Rectal smooth muscle tissue (tissue), 1 donor: ENCODE results near the gene ZNF777.
A peak's percentile ranks its signal among the peaks of the same experiment; 100 is the strongest.

Experiments used
- H3K27ac ChIP-seq: one replicate; pipeline ENCODE4 v1.7.0; 2013; ENCODE audit warnings: low read depth, low read length, inconsistent platforms
- H3K27me3 ChIP-seq: one replicate; pipeline ENCODE4 v1.7.0; 2013; ENCODE audit warnings: low read length; ENCODE audit not compliant: control insufficient read depth, insufficient read depth
- H3K36me3 ChIP-seq: one replicate; pipeline ENCODE4 v1.7.0; 2013; ENCODE audit warnings: low read length; ENCODE audit not compliant: control insufficient read depth, insufficient read depth
- H3K4me1 ChIP-seq: one replicate; pipeline ENCODE4 v1.7.0; 2013; ENCODE audit warnings: low read length; ENCODE audit not compliant: control insufficient read depth, insufficient read depth
- H3K4me3 ChIP-seq: one replicate; pipeline ENCODE4 v1.7.0; 2013; ENCODE audit warnings: low read length
- H3K9ac ChIP-seq: one replicate; pipeline ENCODE4 v1.7.0; 2013; ENCODE audit warnings: low read length

ZNF777 gene

DNA sequence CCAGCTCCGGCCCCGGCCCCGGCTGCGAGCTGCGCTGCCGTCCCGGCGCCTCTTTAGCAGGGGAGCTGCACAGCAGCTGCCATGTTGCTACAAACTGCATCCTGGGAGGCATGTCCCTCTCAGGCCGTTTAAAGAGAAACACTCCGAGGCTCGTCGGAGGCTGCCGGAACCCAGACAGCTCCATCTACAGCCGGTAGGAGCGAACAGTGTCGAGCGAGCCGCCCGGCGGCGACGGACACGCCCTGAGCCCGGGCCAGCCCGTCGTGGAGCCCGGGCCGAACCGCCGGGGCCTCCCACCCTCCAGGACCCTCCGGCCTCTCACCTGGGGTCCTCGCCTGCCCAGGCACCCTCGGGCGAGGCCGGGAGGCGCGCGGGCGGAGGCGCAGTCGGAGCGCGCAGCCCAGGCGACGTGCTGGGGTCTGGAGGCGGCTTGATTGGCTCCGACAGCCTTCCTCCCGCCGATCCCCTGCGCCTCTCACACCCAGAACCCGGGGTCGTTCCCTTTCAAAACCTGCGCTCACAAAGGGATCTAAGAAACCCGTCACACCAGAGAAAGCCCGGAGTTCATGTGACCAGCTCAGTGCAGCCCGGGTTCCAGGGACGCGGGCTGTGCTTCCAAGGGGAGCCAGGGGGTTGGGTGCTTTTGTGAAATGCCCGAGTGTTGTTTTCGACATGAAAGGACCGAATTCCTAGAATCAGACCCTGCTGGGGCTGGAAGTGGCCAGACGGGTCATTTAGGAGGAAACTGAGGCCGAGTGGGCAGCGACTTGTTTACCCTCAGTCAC is at the start of gene ZNF777:
TSS of gene ZNF777 (minus strand) at position 570 of the 785 bp plus-strand sequence. CDS start 5,040 bp downstream, outside the sequence.
- Histone ChIP-seq H3K27me3 (no peaks in the 10 kb centered on the region), H3K4me1 (peaks cover 3% of the 10 kb centered on the region), H3K9ac (peak within 1 kb of the TSS; percentile 51), H3K27ac (peak within 1 kb of the TSS; percentile 79), H3K4me3 (peak within 1 kb of the TSS; percentile 70), H3K36me3 (no peaks in the 10 kb centered on the region)

DNA sequence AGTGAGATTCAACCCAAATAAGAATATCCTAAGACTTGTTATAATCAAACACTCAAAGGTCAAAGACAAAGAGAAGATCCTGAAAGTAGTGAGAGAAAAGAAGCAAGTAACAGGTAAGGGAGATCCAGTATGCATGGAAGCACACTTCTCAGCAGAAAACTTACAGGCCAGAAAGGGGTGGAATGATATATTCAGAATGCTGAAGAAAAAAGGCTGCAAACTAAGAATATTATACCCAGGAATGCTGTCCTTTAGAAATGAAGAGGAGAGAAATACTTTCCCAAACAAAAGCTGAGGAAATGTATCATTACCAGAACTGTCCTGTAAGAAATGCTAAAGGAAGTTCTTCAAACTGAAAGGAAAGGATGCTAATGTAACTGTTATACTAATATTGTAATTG is 49.4 kb upstream of the ZNF777 start:
- Histone ChIP-seq H3K4me3 (no peak overlapping the region), H3K36me3 (no peaks in the 10 kb centered on the region), H3K27me3 (no peaks in the 10 kb centered on the region), H3K27ac (no peak overlapping the region), H3K4me1 (no peaks in the 10 kb centered on the region), H3K9ac (no peak overlapping the region)

DNA sequence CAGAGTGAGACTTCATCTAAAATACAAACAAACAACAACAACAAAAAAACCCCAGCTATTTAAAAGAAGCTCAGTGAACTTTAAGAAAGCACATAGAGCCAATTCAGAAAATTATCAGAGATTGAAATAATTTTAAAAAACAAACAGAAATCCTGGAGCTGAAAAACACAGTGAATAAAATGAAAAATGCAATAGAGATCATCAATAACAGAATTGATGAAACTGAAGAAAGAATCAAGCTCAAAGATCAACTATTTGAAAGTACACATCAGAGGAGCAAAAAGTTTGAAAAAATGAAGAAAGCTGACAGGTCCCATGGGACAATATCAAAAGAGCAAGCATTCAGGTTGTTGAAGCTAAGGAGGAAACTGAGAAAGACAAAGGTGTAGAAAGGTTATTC is 48.9 kb upstream of the ZNF777 start:
- no peak overlapping the region for H3K9ac ChIP-seq
- no peaks in the 10 kb centered on the region for H3K36me3 ChIP-seq
- H3K4me3 ChIP-seq = no peak overlapping the region
- no peaks in the 10 kb centered on the region for H3K27me3 ChIP-seq
- no peak overlapping the region for H3K27ac ChIP-seq
- no peaks in the 10 kb centered on the region for H3K4me1 ChIP-seq

DNA sequence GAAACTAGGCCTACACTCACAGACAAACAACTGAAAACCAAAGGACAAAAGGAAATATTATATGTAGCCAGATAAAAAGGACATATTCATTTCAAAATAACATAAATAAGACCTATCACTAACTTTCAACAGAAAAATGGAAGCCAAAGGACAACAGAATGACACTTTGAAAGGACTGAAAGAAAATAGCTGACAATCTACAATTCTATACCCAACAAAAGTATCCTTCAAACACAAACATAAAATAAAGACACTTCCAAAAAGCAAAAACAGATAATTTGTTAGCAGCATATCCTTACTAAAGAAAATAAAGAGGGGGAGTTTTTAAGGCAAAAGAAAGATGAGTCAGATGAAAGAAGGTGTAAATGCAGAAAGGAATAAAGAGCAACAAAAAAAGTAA is 44.7 kb upstream of the ZNF777 start:
- H3K27me3 ChIP-seq = no peaks in the 10 kb centered on the region
- H3K4me1 ChIP-seq = no peaks in the 10 kb centered on the region
- H3K9ac ChIP-seq = no peak overlapping the region
- no peak overlapping the region for H3K4me3 ChIP-seq
- H3K36me3 ChIP-seq = no peaks in the 10 kb centered on the region
- H3K27ac ChIP-seq = no peak overlapping the region

DNA sequence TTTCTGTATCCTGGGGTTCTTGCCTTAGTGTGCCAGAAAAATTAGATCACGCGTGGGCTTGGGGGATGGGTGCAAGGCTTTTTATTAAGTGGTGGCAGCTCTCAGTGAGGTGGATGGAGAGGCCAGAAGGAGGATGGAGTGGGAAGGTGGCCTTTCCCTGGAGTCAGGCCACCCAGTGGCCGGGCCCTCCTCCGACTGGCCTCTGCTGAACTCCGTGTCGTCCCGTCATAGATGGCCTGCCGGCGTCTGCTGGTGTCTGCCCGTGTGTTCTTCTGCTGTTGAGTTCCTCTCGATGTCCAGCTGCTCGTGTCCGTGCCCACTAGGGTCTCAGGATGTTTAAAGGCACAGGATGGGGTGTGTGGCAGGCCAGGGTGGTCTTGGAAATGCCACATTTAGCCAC is 40.8 kb upstream of the ZNF777 start:
- H3K4me1 ChIP-seq = no peaks in the 10 kb centered on the region
- H3K36me3 ChIP-seq = no peaks in the 10 kb centered on the region
- no peak overlapping the region for H3K4me3 ChIP-seq
- H3K27ac ChIP-seq = no peak overlapping the region
- H3K27me3 ChIP-seq = no peaks in the 10 kb centered on the region
- H3K9ac ChIP-seq = no peak overlapping the region

DNA sequence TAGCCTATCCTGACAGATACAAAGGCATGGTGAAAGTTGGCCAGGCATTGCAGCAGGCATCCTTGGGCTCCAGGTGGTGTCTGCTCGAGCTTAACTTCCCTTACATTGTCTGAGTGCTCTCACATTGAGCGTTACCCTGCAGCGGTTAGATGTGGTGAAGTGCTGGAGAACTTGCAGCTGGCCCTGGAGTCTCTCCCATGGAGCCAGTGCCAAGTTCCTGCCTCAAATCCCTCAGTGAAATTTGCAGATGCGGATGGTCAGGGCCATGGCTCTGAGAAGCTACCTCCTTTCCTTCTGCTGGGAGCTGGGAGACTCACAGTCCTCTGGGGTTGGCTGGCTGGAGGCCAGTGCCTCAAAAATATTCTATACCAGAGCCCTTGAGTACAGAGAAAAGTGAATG is 40.0 kb upstream of the ZNF777 start:
- H3K9ac ChIP-seq = no peak overlapping the region
- no peaks in the 10 kb centered on the region for H3K36me3 ChIP-seq
- peaks cover 4% of the 10 kb centered on the region for H3K4me1 ChIP-seq
- no peaks in the 10 kb centered on the region for H3K27me3 ChIP-seq
- H3K27ac ChIP-seq = no peak overlapping the region
- H3K4me3 ChIP-seq = no peak overlapping the region

DNA sequence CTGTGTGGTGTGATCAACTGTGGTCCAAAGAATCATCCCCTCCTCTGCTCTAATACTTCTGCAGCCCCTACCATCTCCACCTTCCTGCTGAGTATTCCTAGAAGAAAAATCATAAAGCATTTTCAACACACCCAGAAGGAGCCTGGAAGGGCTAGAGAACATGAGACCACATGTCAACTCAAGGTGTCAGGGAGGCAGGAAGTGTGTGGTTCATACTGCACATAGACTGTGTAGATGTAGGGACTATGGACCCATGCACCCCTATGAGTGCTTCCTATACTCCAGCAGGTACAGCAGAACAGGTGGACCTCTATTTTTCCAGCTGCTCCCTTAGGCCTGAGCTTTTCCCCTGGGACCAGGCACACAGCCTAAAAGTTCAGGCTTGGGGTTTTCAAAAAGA is 39.3 kb upstream of the ZNF777 start:
- H3K36me3 ChIP-seq = no peaks in the 10 kb centered on the region
- no peak overlapping the region for H3K4me3 ChIP-seq
- no peak overlapping the region for H3K27ac ChIP-seq
- H3K27me3 ChIP-seq = no peaks in the 10 kb centered on the region
- H3K9ac ChIP-seq = no peak overlapping the region
- peaks cover 7% of the 10 kb centered on the region for H3K4me1 ChIP-seq

DNA sequence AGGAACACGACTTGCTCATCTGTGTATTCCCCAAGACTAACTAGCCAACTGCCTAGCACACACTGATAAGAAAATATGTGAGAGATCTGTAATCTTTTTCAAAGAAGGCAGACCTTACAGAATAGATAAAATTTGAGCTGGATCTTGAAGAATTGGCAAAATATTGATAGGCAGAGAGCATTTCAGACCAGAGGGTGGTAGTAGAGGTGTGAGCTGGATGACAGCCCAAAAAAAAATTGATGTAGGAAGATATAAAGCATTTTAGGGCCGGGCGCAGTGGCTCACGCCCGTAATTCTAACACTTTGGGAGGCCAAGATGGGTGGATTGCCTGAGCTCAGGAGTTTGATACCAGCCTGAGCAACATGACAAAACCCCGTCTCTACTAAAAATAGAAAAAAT is 37.9 kb upstream of the ZNF777 start:
- Histone ChIP-seq H3K9ac (no peak overlapping the region), H3K4me3 (no peak overlapping the region), H3K36me3 (no peaks in the 10 kb centered on the region), H3K27me3 (no peaks in the 10 kb centered on the region), H3K27ac (no peak overlapping the region), H3K4me1 (peaks cover 7% of the 10 kb centered on the region)

DNA sequence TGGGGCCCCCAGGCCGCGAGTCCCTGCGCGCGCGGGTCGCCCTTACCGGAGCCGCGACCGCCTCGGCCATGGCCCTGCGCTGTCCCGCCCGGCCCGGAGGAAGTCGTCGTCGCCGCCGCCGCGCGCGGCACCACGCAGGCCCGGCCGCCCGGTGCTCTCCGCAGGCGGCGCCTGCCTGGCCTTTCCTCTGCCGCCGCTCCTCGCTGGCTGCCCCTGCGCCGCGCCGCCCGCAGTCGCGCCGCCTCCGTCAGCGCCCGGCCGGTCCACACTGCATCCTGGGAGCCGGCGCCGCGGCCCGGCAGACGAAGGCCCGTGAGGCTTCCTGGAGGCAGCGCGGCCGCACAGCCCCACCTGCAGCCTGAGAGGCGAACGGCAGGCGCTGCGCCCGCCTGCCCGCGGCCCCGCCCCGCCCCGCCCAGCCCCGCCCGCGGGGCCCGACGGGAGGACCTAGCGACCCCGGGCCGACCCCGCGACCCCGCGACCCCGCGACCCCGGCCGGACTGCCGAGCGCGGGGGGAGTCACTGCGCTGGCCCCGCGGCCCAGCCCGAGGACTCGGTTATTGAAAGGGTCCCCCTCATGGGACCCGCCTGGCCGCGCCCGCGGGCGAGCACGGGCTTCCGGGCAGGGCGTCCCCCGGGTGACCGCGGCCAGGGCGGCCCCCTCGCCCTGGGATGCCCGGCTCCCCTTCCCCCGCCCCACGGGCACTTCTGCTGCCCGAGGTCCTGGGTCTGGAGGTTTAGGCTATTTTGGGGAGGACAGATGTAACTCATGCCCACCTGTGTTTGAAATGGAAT is 36.8 kb upstream of the ZNF777 start, which contains the start of gene ZNF746:
TSS of gene ZNF746 (minus strand) at position 343 of the 795 bp plus-strand sequence. CDS start at position 70, 273 bp downstream.
- Histone ChIP-seq H3K4me3 (peak within 1 kb of the TSS; percentile 69), H3K27me3 (no peaks in the 10 kb centered on the region), H3K9ac (peak within 1 kb of the TSS; percentile 32), H3K4me1 (peaks cover 7% of the 10 kb centered on the region), H3K27ac (peak within 1 kb of the TSS; percentile 62), H3K36me3 (peaks cover 4% of the 10 kb centered on the region)

DNA sequence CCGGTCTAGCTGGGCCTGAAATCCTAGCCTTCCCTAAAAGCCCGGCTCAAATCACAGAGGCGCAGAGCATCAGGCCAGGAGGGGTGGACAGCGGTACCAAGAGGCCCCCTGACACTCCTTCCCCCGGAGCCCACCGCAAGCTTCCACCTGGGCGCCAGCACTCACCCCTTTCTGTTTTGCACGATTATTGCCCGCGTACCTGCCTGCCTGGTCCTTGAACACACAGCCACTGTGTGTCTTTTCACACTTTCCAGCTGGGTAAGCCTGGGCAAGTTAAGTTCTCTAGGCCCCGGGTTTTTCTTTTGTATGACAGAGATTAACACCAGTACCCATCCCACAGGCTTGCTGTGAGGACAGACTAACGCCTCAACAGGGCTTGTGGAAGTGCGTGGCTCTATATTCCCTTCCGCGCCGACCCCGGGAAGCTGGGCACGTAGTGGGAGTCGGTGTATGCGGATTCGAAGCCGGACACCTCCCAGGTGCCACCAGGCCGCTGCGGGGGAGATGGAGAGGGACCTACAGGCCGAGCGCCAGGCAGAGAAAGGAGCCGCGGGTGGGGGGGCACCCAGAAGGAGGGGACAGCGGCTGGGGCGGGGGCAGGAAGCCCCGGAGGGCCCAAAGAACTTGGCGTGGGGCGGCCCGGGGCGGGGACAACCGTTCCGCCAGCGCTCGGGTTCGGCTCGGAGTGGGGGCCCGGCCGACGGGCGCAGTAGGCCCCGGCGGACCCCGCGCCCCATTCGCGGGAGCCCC is 36.0 kb upstream of the ZNF777 start:
- Histone ChIP-seq H3K36me3 (peaks cover 12% of the 10 kb centered on the region), H3K27me3 (no peaks in the 10 kb centered on the region), H3K4me1 (peaks cover 7% of the 10 kb centered on the region), H3K9ac (no peak overlapping the region), H3K4me3 (peak overlapping the region; percentile 69), H3K27ac (peak overlapping the region; percentile 53)

DNA sequence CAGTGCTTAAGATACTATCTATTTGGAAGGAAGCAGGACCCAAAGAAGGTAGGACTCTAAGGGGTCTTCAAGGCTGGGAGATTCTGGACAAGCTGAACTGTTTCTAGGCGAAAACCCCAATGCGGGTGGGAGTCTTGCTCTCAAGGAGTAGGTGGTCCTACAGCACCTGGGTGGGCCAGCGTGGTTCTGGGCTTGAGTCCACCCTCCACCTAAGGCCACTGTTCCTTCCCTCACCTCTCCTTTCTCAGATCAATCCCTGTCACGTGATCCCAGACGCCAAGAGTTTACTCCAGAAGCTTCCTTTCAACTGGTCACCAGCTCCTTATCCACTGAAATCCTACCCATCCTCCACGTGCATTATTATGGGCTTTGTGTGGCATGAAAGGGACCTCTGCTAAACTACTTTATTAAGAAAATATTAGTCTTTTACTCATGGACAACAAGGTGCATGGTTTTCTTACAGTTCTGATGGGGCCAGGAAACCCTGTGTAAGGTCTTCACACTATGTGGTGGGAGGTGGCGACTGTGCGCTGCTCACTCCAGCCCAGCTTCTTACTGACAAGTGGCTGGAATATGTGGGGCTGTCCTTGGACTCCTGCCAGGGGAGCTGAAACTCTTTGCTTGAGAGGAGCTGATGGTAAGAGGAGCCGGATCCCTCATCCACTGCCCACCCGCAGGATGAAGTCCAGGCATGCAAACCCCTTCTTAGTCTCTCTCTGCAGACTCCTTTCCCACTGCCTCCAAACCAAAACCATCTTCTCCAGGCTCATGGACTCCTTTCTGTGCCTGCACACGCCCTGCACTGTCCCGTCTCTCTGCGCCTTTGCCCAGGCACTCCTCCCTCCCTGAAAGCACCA is 35.2 kb upstream of the ZNF777 start:
- Histone ChIP-seq H3K9ac (no peak overlapping the region), H3K4me3 (peak overlapping the region; percentile 69), H3K4me1 (peaks cover 7% of the 10 kb centered on the region), H3K36me3 (peaks cover 17% of the 10 kb centered on the region), H3K27me3 (no peaks in the 10 kb centered on the region), H3K27ac (no peak overlapping the region)
